GM10248 (cell line): Measurements from ENCODE around the gene ITCH.
"Not testable (repeated sequence)": the region's sequence is repeated elsewhere in the genome, so short reads cannot be mapped to it uniquely, and the experiment has no call there.

ENCODE experiments used
- CTCF ChIA-PET: fragments of 300-600 bp; sonication (Branson Sonifier 250); formaldehyde crosslinking; extraction: SDS; loops from one replicate; lab custom pipeline; 2021; ENCODE audit warnings: antibody characterized with exemption; lab: Yijun Ruan, JAX
- POLR2A ChIA-PET: fragments of 350-650 bp; sonication (Branson Sonifier 250); formaldehyde crosslinking; extraction: SDS; loops from one replicate; lab custom pipeline; 2020; ENCODE audit warnings: antibody characterized with exemption; lab: Yijun Ruan, JAX
- DNase-seq: peaks from one replicate; pipeline ENCODE4 v3.0.0; 2012; ENCODE audit errors: extremely low spot score
- CTCF ChIP-seq: IDR thresholded peaks from 2 replicates; pipeline ENCODE4 v1.5.1; 2012; ENCODE audit warnings: mild to moderate bottlenecking, low read depth; ENCODE audit errors: extremely low read depth, missing control alignments, control extremely low read depth

The ITCH gene

GRCh38 chr20:34507702-34508413 lies 144.8 kb downstream of the ITCH start:
- CTCF ChIA-PET = no interaction called here
- POLR2A ChIA-PET = no interaction called here
- no peak for DNase-seq
- TF ChIP-seq CTCF = no peak

GRCh38 chr20:34510575-34510974 lies 147.5 kb downstream of the ITCH start:
- DNase-seq = no peak
- CTCF ChIA-PET = interaction anchor here (1.0 kb wide), 1 partner anchor 12 kb away, joined by 4 read pairs; no protein-coding TSS in a partner anchor
- TF ChIP-seq CTCF = no peak
- POLR2A ChIA-PET = no interaction called here

GRCh38 chr20:34511891-34512265 lies 148.8 kb downstream of the ITCH start:
- POLR2A ChIA-PET = no interaction called here

GRCh38 chr20:34512266-34512954 lies 149.3 kb downstream of the ITCH start:
- no peak for TF ChIP-seq CTCF
- POLR2A ChIA-PET = no interaction called here
- no peak for DNase-seq
- CTCF ChIA-PET = interaction anchor here (1.0 to 2.1 kb wide), 5 partner anchors 10 to 257 kb away, joined by 4 to 10 read pairs (median 4); no protein-coding TSS in a partner anchor

More at GRCh38 chr20:34511891-34512265, 148.8 kb downstream of the ITCH start:
- DNase-seq = no peak
- no peak for TF ChIP-seq CTCF
- CTCF ChIA-PET = interaction anchor here (1.0 to 2.1 kb wide), 5 partner anchors 11 to 258 kb away, joined by 4 to 10 read pairs (median 4); no protein-coding TSS in a partner anchor

- no peak for DNase-seq
- ChIA-PET CTCF (interaction anchor here (1.0 to 2.1 kb wide), 6 partner anchors 10 to 257 kb away, joined by 4 to 10 read pairs (median 4); no protein-coding TSS in a partner anchor), POLR2A (no interaction called here)
- no peak for TF ChIP-seq CTCF
Observed at GRCh38 chr20:34512955-34513419, 149.9 kb downstream of the ITCH start.

- ChIA-PET CTCF (interaction anchor here (1.0 to 1.5 kb wide), 5 partner anchors 21 to 201 kb away, joined by 3 to 4 read pairs (median 3); no protein-coding TSS in a partner anchor), POLR2A (interaction anchor here (0.7 kb wide), 1 partner anchor 13 kb away, joined by 3 read pairs; no protein-coding TSS in a partner anchor)
- DNase-seq = not testable (repeated sequence)
Observed at GRCh38 chr20:34514034-34514433, 151.0 kb downstream of the ITCH start.
